ENCODE results near the gene NAALADL2. TPM values are rescaled to one million over a fixed set of nuclear protein-coding genes. Genes with fewer than 3 reads are reported as not detected.

NAALADL2 gene
- total and polyA plus RNA-seq, 2 donors (not counting 3 experiments of a cell fraction or from before 2014, with no cell fraction given), result 1.1 to 4.0 TPM

GRCh38 chr3:175521406-175521805 is 662.3 kb downstream of the NAALADL2 start:
- Histone ChIP-seq H3K36me3 (ENCODE audit: control insufficient read depth in 2 of 2, extremely low read depth in 1 of 2, insufficient read depth in 2 of 2, low read length in 2 of 2) (no peaks in the 10 kb centered on the region), H3K9ac (replicated peaks; ENCODE audit: extremely low read depth, insufficient read depth, low read length) (no peak overlapping the region), H3K9me1 (replicated peaks; ENCODE audit: control insufficient read depth, extremely low read depth, insufficient read depth, low read length) (no peaks in the 10 kb centered on the region), H3K27ac (ENCODE audit: insufficient read depth, low read depth, low read length) (no peak overlapping the region), H3K4me1 (ENCODE audit: control insufficient read depth, extremely low read depth, insufficient read depth, low read length) (peaks cover 3% of the 10 kb centered on the region), H3K27me3 (ENCODE audit: control insufficient read depth in 2 of 2, insufficient read depth in 2 of 2, low read length in 2 of 2) (no peaks in the 10 kb centered on the region), H3K9me3 (replicated peaks; ENCODE audit: control insufficient read depth, insufficient read depth, low read length) (no peaks in the 10 kb centered on the region), H3K4me3 (replicated peaks in 1 of 3; ENCODE audit: insufficient read depth in 1 of 3, low read depth in 1 of 3, low read length in 3 of 3) (no peak overlapping the region), H3K79me2 (ENCODE audit: control insufficient read depth, insufficient read depth, low read length) (no peaks in the 10 kb centered on the region), H2AFZ (ENCODE audit: low read depth, low read length) (no peak overlapping the region), H4K20me1 (replicated peaks; ENCODE audit: control insufficient read depth, extremely low read depth, insufficient read depth, low read length) (no peaks in the 10 kb centered on the region), H3K4me2 (ENCODE audit: insufficient read depth, low read length) (no peak overlapping the region)
- no TSS peak for BruUV-seq (replicated peaks)
- intact Hi-C loops (cut with micrococcal nuclease), result no loop called here
- no peak for TF ChIP-seq FOS (IDR thresholded peaks at IDR 0.05; ENCODE audit: borderline replicate concordance, insufficient read depth, low read length)
- TF ChIP-seq MAX (IDR thresholded peaks at IDR 0.05; ENCODE audit: insufficient read depth, insufficient read length), result no peak
- TF ChIP-seq MYC (IDR thresholded peaks at IDR 0.05; ENCODE audit: low read depth, low read length), result no peak
- TF ChIP-seq EZH2 (IDR thresholded peaks at IDR 0.05; ENCODE audit: borderline replicate concordance, low read depth, low read length, severe bottlenecking), result no peak
- no peak for TF ChIP-seq CTCF (IDR thresholded peaks at IDR 0.05; ENCODE audit: extremely low read depth in 1 of 2, insufficient read depth in 1 of 2, low read depth in 1 of 2, low read length in 2 of 2)
- no peak for TF ChIP-seq GATA2 (IDR thresholded peaks at IDR 0.05; ENCODE audit: insufficient read depth, insufficient read length, low read depth, low read length)
- no peak for TF ChIP-seq POLR2A (IDR thresholded peaks at IDR 0.05; ENCODE audit: low read depth, low read length)
- TF ChIP-seq JUN (IDR thresholded peaks at IDR 0.05; ENCODE audit: borderline replicate concordance, insufficient read depth, insufficient read length, low read depth), result no peak
- CTCF ChIA-PET, result interaction anchor here (0.9 kb wide), 1 partner anchor 9 kb away, joined by 3 read pairs; no protein-coding TSS in a partner anchor
- POLR2A ChIA-PET, result no interaction called here
- DNase-seq (ENCODE audit: low read depth, low spot score), result no peak
- no peak for FAIRE-seq
- dilution Hi-C loops (cut with MboI; ENCODE audit: extremely low pct_ligation_motif_present, low sequenced_read_pairs), result no loop called here

All from endothelial cell of umbilical vein (primary cell).